Measurements from ENCODE around the gene ZNF549. TPM values are rescaled to one million over a fixed set of nuclear protein-coding genes. Genes with fewer than 3 reads are reported as not detected.

Gene ZNF549
- total and polyA plus RNA-seq, 7 experiments from 2014 or later = 6.1 to 24.8 (median 11.3) TPM

- intact Hi-C loops (cut with micrococcal nuclease) = loop anchor here (10.0 kb wide), 3 partner anchors 242 to 1258 kb away; partner anchors contain the start of genes ZNF329 (in 1 of the 2), ZNF552 (in 1 of the 2) and ZSCAN5A (in 1 of the 2)
- no peak for ATAC-seq
- POLR2A ChIA-PET = interaction anchor here (0.6 to 1.3 kb wide), 3 partner anchors 14 to 137 kb away, joined by 3 read pairs; partner anchors contain the start of gene ZNF154
- peaks cover 23 to 94% (median 61%) of the 10 kb centered on the region in 3 experiments for H3K9me3 ChIP-seq (ENCODE audit: control insufficient read depth in 2 of 3, low read length in 3 of 3)
- Mint-ChIP-seq H3K4me3 (no peak overlapping the region), H3K9me3 (peaks cover 18 to 100% (median 78%) of the 10 kb centered on the region in 11 donors), H3K4me1 (peaks cover 6 to 16% (median 13%) of the 10 kb centered on the region in 7 donors), H3K27me3 (no peaks in the 10 kb centered on the region), H3K27ac (no peak overlapping the region), H3K36me3 (peaks cover 53 to 72% (median 62%) of the 10 kb centered on the region in 5 donors)
- H3K27me3 ChIP-seq (ENCODE audit: control insufficient read depth in 2 of 2, insufficient read depth in 2 of 2, low read length in 2 of 2) = no peaks in the 10 kb centered on the region
- DNase-seq = no peak
- CTCF ChIA-PET = no interaction called here
- H3K27ac ChIP-seq (ENCODE audit: low read depth, low read length) = no peak overlapping the region
- peak overlapping the region; percentile 10 for H3K4me3 ChIP-seq (ENCODE audit: low read length)
- no peaks in the 10 kb centered on the region for H3K4me1 ChIP-seq (ENCODE audit: control insufficient read depth in 2 of 2, insufficient read depth in 2 of 2, low read length in 2 of 2)
- peaks cover 20 to 59% (median 40%) of the 10 kb centered on the region in 3 experiments for H3K36me3 ChIP-seq (ENCODE audit: control insufficient read depth in 2 of 3, insufficient read depth in 3 of 3, low read length in 3 of 3)
Measured at GRCh38 chr19:57572415-57572947, 45.3 kb downstream of the ZNF549 start.

GRCh38 chr19:57576661-57577060 lies 49.5 kb downstream of the ZNF549 start:
- peaks cover 14 to 54% (median 41%) of the 10 kb centered on the region in 3 experiments for H3K9me3 ChIP-seq (ENCODE audit: control insufficient read depth in 2 of 3, low read length in 3 of 3)
- CTCF ChIA-PET = no interaction called here

GRCh38 chr19:57578487-57579205 lies 51.5 kb downstream of the ZNF549 start, which contains the start of gene ZNF416:
TSS of gene ZNF416 (minus strand) at chr19:57578911. CDS start at chr19:57578704, 207 bp downstream.
- Mint-ChIP-seq H3K4me1 (peaks cover 13 to 35% (median 26%) of the 10 kb centered on the region in 7 donors), H3K27me3 (no peaks in the 10 kb centered on the region), H3K36me3 (peaks cover 36 to 65% (median 45%) of the 10 kb centered on the region in 5 donors), H3K27ac (peak within 1 kb of the TSS; percentile 78 to 91 (median 87)), H3K4me3 (peak within 1 kb of the TSS; percentile 75 to 91 (median 85)), H3K9me3 (peaks cover 19 to 78% (median 54%) of the 10 kb centered on the region in 11 donors)
- Histone ChIP-seq H3K9me3 (ENCODE audit: control insufficient read depth in 2 of 3, low read length in 3 of 3) (peaks cover 7 to 42% (median 22%) of the 10 kb centered on the region in 3 experiments), H3K4me3 (ENCODE audit: low read length) (peak within 1 kb of the TSS; percentile 73), H3K27me3 (ENCODE audit: control insufficient read depth in 2 of 2, insufficient read depth in 2 of 2, low read length in 2 of 2) (no peaks in the 10 kb centered on the region), H3K36me3 (ENCODE audit: control insufficient read depth in 2 of 3, insufficient read depth in 3 of 3, low read length in 3 of 3) (peaks cover 20 to 33% (median 27%) of the 10 kb centered on the region in 3 experiments), H3K4me1 (ENCODE audit: control insufficient read depth in 2 of 2, insufficient read depth in 2 of 2, low read length in 2 of 2) (peaks cover 16 to 20% of the 10 kb centered on the region in 2 donors), H3K27ac (ENCODE audit: low read depth, low read length) (peak within 1 kb of the TSS; percentile 80)
- CTCF ChIA-PET = interaction anchor here (0.8 kb wide), 1 partner anchor 19 kb away, joined by 4 read pairs; no protein-coding TSS in a partner anchor
- POLR2A ChIA-PET = interaction anchor here (0.9 to 1.5 kb wide), 8 partner anchors 8 to 635 kb away, joined by 3 to 7 read pairs (median 3); partner anchors contain the start of genes ZNF274, ZNF551 and ZNF773
- DNase-seq = peak; percentile 76 to 98 (median 96)
- intact Hi-C loops (cut with micrococcal nuclease) = loop anchor here (1.0 to 10.0 kb wide), 29 partner anchors 19 to 1264 kb away; partner anchors contain the start of genes ZNF134 (in 2 of the 2), ZNF211 (in 2 of the 2), ZNF417 (in 2 of the 2) and ZNF530 (in 2 of the 2)
- peak; percentile 99 for ATAC-seq

More at GRCh38 chr19:57576661-57577060, 49.5 kb downstream of the ZNF549 start:
- Histone ChIP-seq H3K27ac (ENCODE audit: low read depth, low read length) (no peak overlapping the region), H3K27me3 (ENCODE audit: control insufficient read depth in 2 of 2, insufficient read depth in 2 of 2, low read length in 2 of 2) (no peaks in the 10 kb centered on the region), H3K4me1 (ENCODE audit: control insufficient read depth in 2 of 2, insufficient read depth in 2 of 2, low read length in 2 of 2) (peaks cover 9 to 14% of the 10 kb centered on the region in 2 donors), H3K4me3 (ENCODE audit: low read length) (no peak overlapping the region), H3K36me3 (ENCODE audit: control insufficient read depth in 2 of 3, insufficient read depth in 3 of 3, low read length in 3 of 3) (peaks cover 20 to 52% (median 40%) of the 10 kb centered on the region in 3 experiments)
- peak overlapping the region in 1 of 9 donors; percentile 38 for H3K27ac Mint-ChIP-seq
- H3K4me1 Mint-ChIP-seq = peaks cover 12 to 32% (median 24%) of the 10 kb centered on the region in 7 donors
- H3K36me3 Mint-ChIP-seq = peaks cover 50 to 77% (median 62%) of the 10 kb centered on the region in 5 donors
- ATAC-seq (no peak), DNase-seq (no peak)
- POLR2A ChIA-PET = no interaction called here
- intact Hi-C loops (cut with micrococcal nuclease) = loop anchor here (5.0 to 10.0 kb wide), 6 partner anchors 171 to 1262 kb away; partner anchors contain the start of genes ZNF329 (in 1 of the 2), ZNF417 (in 1 of the 2), ZNF552 (in 1 of the 2) and ZNF586 (in 1 of the 2)
- H3K4me3 Mint-ChIP-seq = peak overlapping the region; percentile 1 to 86 (median 37)
- peaks cover 18 to 85% (median 60%) of the 10 kb centered on the region in 11 donors for H3K9me3 Mint-ChIP-seq
- H3K27me3 Mint-ChIP-seq = no peaks in the 10 kb centered on the region

- Histone ChIP-seq H3K4me1 (ENCODE audit: control insufficient read depth in 2 of 2, insufficient read depth in 2 of 2, low read length in 2 of 2) (peaks cover 11 to 15% of the 10 kb centered on the region in 2 donors), H3K4me3 (ENCODE audit: low read length) (peak overlapping the region; percentile 55), H3K27ac (ENCODE audit: low read depth, low read length) (peak overlapping the region; percentile 45), H3K36me3 (ENCODE audit: control insufficient read depth in 2 of 3, insufficient read depth in 3 of 3, low read length in 3 of 3) (peaks cover 0 to 16% (median 0%) of the 10 kb centered on the region in 3 experiments), H3K27me3 (ENCODE audit: control insufficient read depth in 2 of 2, insufficient read depth in 2 of 2, low read length in 2 of 2) (no peaks in the 10 kb centered on the region), H3K9me3 (ENCODE audit: control insufficient read depth in 2 of 3, low read length in 3 of 3) (peaks cover 0 to 30% (median 12%) of the 10 kb centered on the region in 3 experiments)
- peak overlapping the region in 1 of 9 donors; percentile 6 for H3K27ac Mint-ChIP-seq
- peak overlapping the region in 7 of 10 donors; percentile 19 to 98 (median 89) for H3K4me3 Mint-ChIP-seq
- H3K4me1 Mint-ChIP-seq = peaks cover 14 to 33% (median 26%) of the 10 kb centered on the region in 7 donors
- no peaks in the 10 kb centered on the region for H3K27me3 Mint-ChIP-seq
- intact Hi-C loops (cut with micrococcal nuclease) = loop anchor here in 1 of 2 donors (1.0 to 5.0 kb wide), 2 partner anchors 148 to 341 kb away; partner anchors contain the start of genes ZNF749 and ZNF805
- H3K36me3 Mint-ChIP-seq = peaks cover 28 to 59% (median 41%) of the 10 kb centered on the region in 5 donors
- ChIA-PET POLR2A (interaction anchor here (0.6 to 1.4 kb wide), 5 partner anchors 18 to 365 kb away, joined by 3 to 6 read pairs (median 3); partner anchors contain the start of genes ZNF134 and ZNF551), CTCF (no interaction called here)
- DNase-seq (no peak), ATAC-seq (no peak)
- H3K9me3 Mint-ChIP-seq = peaks cover 25 to 82% (median 55%) of the 10 kb centered on the region in 11 donors
Measured at GRCh38 chr19:57583104-57583520, 56.0 kb downstream of the ZNF549 start.

GRCh38 chr19:57583521-57584416 lies 56.6 kb downstream of the ZNF549 start, which contains the start of gene ZIK1:
TSS of gene ZIK1 (plus strand) at chr19:57584145. CDS start at chr19:57584357, 212 bp downstream.
- peaks cover 12 to 28% (median 24%) of the 10 kb centered on the region in 7 donors for H3K4me1 Mint-ChIP-seq
- peaks cover 34 to 65% (median 47%) of the 10 kb centered on the region in 5 donors for H3K36me3 Mint-ChIP-seq
- H3K9me3 ChIP-seq (ENCODE audit: control insufficient read depth in 2 of 3, low read length in 3 of 3) = peaks cover 0 to 37% (median 18%) of the 10 kb centered on the region in 3 experiments
- peak within 1 kb of the TSS; percentile 89 to 99 (median 94) for H3K4me3 Mint-ChIP-seq
- H3K27me3 Mint-ChIP-seq = no peaks in the 10 kb centered on the region
- peak within 1 kb of the TSS; percentile 45 for H3K27ac ChIP-seq (ENCODE audit: low read depth, low read length)
- intact Hi-C loops (cut with micrococcal nuclease) = loop anchor here (1.0 to 5.0 kb wide), 5 partner anchors 16 to 341 kb away; partner anchors contain the start of genes ZNF134 (in 2 of the 2), ZNF530 (in 2 of the 2), ZNF551 (in 1 of the 2) and ZNF749 (in 1 of the 2)
- peaks cover 29 to 86% (median 60%) of the 10 kb centered on the region in 11 donors for H3K9me3 Mint-ChIP-seq
- H3K4me3 ChIP-seq (ENCODE audit: low read length) = peak within 1 kb of the TSS; percentile 55
- ChIA-PET POLR2A (interaction anchor here (0.6 to 2.0 kb wide), 6 partner anchors 13 to 364 kb away, joined by 3 to 8 read pairs (median 4); partner anchors contain the start of genes ZNF134 and ZNF551), CTCF (interaction anchor here (0.6 kb wide), 1 partner anchor 33 kb away, joined by 3 read pairs; no protein-coding TSS in a partner anchor)
- ATAC-seq = peak; percentile 93
- peaks cover 10 to 12% of the 10 kb centered on the region in 2 donors for H3K4me1 ChIP-seq (ENCODE audit: control insufficient read depth in 2 of 2, insufficient read depth in 2 of 2, low read length in 2 of 2)
- peak; percentile 61 to 91 (median 85) for DNase-seq
- no peaks in the 10 kb centered on the region for H3K27me3 ChIP-seq (ENCODE audit: control insufficient read depth in 2 of 2, insufficient read depth in 2 of 2, low read length in 2 of 2)
- peak within 1 kb of the TSS; percentile 76 to 95 (median 90) for H3K27ac Mint-ChIP-seq
- peaks cover 2 to 23% (median 6%) of the 10 kb centered on the region in 3 experiments for H3K36me3 ChIP-seq (ENCODE audit: control insufficient read depth in 2 of 3, insufficient read depth in 3 of 3, low read length in 3 of 3)

Data from naive thymus-derived CD4-positive, alpha-beta T cell (primary cell).